ENCODE measurements around the gene NDP. TPM values are rescaled to one million over a fixed set of nuclear protein-coding genes. Genes with fewer than 3 reads are reported as not detected.

The NDP gene
- polyA plus RNA-seq, 2 of the 4 experiments (the other 2 are of a cell fraction), result not detected

DNA sequence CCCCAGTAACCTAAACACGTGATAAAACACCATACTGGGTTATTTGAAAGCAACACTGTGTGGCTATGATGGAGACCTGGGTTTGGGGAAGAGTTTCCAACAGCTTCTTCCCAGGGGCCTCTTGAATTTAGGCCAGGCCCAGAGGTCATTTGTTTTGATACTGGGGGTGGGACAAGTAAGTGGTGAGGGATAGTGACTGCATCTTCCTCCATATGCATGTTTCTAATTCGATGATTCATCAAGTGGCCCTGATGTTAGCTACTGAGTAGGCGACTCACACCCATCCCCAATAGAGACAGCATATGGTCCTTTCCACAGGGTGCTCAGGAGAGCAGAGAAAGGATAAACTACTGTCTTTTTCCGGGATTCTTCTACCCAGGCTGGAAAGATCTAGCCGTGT is 2.7 kb downstream of the NDP start:
- CTCF ChIA-PET, result interaction anchor here (2.2 to 3.7 kb wide), 2 partner anchors 12 to 273 kb away, joined by 7 to 18 read pairs; no protein-coding TSS in a partner anchor
- WGBS (ENCODE audit: missing lambda C conversion rate), result 48% methylated on average over 4 of the region's 5 CpGs
- Histone ChIP-seq H3K4me3 (no peak overlapping the region), H3K4me2 (0 out of 3 replicates have a peak overlapping the region, but pooled peaks have one; percentile 25), H3K27ac (peak overlapping the region in 1 of 2 experiments; percentile 74; a peak in 3 of 6 replicates), H3K9me3 (no peaks in the 10 kb centered on the region), H3K4me1 (peaks cover 12% of the 10 kb centered on the region; the same call in 2 of the 3 replicates)
- POLR2A ChIA-PET, result interaction anchor here (0.8 kb wide), 1 partner anchor 71 kb away, joined by 3 read pairs; no protein-coding TSS in a partner anchor
- FAIRE-seq (peak; percentile 39), ATAC-seq (peak; percentile 50 to 56; a peak in 3 of 6 replicates), DNase-seq (ENCODE audit: low read depth in 1 of 2, low spot score in 1 of 2) (peak in 1 of 2 experiments; percentile 14)
- TF ChIP-seq KDM1A (IDR thresholded peaks at IDR 0.05; ENCODE audit: low read depth) (no peak), CHD4 (IDR thresholded peaks at IDR 0.05; ENCODE audit: borderline replicate concordance) (no peak), PHF8 (IDR thresholded peaks at IDR 0.05; ENCODE audit: borderline replicate concordance, low read depth) (no peak), POLR2AphosphoS2 (conservative IDR thresholded peaks at IDR 0.05; ENCODE audit: low read length) (no peak), RAD21 (conservative IDR thresholded peaks at IDR 0.05 in 1 of 2, IDR thresholded peaks at IDR 0.05 in 1 of 2) (no peak), CHD2 (IDR thresholded peaks at IDR 0.05; ENCODE audit: low read length, partially characterized antibody) (no peak), JUNB (IDR thresholded peaks at IDR 0.05) (no peak), USF2 (IDR thresholded peaks at IDR 0.05) (no peak), KDM5A (IDR thresholded peaks at IDR 0.05) (no peak), SREBF2 (IDR thresholded peaks at IDR 0.05) (no peak), POLR2A (IDR thresholded peaks at IDR 0.05; ENCODE audit: low read length) (no peak), RCOR1 (IDR thresholded peaks at IDR 0.05; ENCODE audit: low read depth, low read length) (no peak)
- TF ChIP-seq, protein P1, sequence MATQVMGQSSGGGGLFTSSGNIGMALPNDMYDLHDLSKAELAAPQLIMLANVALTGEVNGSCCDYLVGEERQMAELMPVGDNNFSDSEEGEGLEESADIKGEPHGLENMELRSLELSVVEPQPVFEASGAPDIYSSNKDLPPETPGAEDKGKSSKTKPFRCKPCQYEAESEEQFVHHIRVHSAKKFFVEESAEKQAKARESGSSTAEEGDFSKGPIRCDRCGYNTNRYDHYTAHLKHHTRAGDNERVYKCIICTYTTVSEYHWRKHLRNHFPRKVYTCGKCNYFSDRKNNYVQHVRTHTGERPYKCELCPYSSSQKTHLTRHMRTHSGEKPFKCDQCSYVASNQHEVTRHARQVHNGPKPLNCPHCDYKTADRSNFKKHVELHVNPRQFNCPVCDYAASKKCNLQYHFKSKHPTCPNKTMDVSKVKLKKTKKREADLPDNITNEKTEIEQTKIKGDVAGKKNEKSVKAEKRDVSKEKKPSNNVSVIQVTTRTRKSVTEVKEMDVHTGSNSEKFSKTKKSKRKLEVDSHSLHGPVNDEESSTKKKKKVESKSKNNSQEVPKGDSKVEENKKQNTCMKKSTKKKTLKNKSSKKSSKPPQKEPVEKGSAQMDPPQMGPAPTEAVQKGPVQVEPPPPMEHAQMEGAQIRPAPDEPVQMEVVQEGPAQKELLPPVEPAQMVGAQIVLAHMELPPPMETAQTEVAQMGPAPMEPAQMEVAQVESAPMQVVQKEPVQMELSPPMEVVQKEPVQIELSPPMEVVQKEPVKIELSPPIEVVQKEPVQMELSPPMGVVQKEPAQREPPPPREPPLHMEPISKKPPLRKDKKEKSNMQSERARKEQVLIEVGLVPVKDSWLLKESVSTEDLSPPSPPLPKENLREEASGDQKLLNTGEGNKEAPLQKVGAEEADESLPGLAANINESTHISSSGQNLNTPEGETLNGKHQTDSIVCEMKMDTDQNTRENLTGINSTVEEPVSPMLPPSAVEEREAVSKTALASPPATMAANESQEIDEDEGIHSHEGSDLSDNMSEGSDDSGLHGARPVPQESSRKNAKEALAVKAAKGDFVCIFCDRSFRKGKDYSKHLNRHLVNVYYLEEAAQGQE (IDR thresholded peaks at IDR 0.05), result no peak
- TF ChIP-seq, protein P2, sequence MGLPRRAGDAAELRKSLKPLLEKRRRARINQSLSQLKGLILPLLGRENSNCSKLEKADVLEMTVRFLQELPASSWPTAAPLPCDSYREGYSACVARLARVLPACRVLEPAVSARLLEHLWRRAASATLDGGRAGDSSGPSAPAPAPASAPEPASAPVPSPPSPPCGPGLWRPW (IDR thresholded peaks at IDR 0.05), result no peak

DNA sequence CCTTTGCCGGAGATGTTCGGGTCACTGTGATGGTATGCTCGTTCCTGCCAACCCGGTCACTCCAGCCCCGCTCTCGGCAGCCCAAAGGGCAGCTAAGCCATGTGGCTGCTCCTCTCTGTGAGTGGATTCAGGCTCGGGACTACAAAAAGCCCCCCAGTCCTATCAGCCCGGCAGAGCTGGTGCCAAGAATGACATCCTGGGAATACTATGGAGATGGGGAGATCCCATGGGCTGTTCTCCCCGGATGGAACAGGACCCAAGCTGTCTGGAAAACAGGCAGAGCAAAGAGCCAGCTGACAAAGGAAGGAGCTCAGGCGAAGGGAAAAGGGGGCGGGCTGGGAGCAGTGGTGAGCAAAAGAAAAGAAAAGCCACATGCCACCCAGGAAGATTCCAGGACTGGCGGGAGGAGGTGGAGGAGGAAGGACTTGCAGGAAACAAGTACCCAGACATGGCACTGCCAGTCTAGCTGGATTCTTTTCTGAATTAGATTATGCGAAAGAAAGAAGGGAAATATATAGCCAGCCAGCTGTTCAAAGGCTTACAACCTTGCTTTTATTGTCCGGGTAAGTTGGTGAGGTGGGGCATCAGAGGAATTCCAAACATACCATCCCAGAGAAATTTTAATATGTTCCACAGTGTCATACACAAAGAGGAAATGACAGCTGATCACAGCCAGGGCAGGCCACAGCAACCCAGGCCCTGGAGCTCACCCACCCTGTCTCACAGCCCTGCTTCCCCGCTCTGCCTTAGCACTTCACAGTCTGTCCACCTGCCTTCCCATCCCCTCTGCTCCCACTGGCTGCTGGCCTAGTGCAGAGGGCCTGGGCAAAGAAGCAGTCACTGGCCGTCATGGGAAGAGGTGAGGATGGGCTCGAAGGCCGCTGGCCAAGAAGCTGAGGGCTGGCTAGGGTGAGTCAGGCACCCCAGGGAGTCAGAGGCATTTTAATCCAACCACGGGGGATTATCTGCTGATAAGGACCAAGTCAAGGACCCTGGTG is 3.4 kb downstream of the NDP start:
- POLR2A ChIA-PET, result interaction anchor here (0.8 kb wide), 1 partner anchor 72 kb away, joined by 3 read pairs; no protein-coding TSS in a partner anchor
- peak in 1 of 2 experiments; percentile 2 for DNase-seq (ENCODE audit: low read depth in 1 of 2, low spot score in 1 of 2)
- H3K27ac ChIP-seq, result peak overlapping the region in 1 of 2 experiments; percentile 74; a peak in 3 of 6 replicates
- no peak for TF ChIP-seq RFX5 (IDR thresholded peaks at IDR 0.05)
- H3K4me1 ChIP-seq, result peaks cover 12% of the 10 kb centered on the region; the same call in 2 of the 3 replicates
- no peak overlapping the region for H3K4me3 ChIP-seq
- CTCF ChIA-PET, result interaction anchor here (0.7 to 3.7 kb wide), 3 partner anchors 12 to 274 kb away, joined by 3 to 18 read pairs (median 7); no protein-coding TSS in a partner anchor
- H3K4me2 ChIP-seq, result 0 out of 3 replicates have a peak overlapping the region, but pooled peaks have one; percentile 25
- WGBS (ENCODE audit: missing lambda C conversion rate), result 69% methylated on average over 10 of the region's 19 CpGs
- peak; percentile 50 to 59; a peak in 4 of 6 replicates for ATAC-seq
- H3K9me3 ChIP-seq, result no peaks in the 10 kb centered on the region
- FAIRE-seq, result no peak

DNA sequence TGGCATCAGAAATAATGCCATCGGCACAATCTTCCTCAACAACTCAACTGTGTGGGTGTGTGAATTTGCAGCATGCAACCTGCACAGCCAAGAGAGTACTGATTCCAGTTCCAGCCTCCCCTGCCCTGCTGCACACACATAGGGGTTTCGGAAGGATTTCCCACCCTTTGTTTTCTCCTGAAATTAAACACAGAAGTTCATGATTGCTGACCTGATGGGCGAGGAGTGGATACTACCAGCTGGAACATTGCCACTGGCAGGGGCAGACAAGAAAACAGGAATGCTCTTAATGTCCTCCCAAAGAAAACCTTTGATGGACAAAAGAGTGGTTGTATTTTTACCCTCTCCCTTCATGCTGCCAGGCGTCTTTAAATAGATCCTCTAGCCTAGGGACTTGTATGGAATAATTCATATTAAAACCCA is 4.8 kb downstream of the NDP start:
- H3K9me3 ChIP-seq, result no peaks in the 10 kb centered on the region
- DNase-seq (ENCODE audit: low read depth in 1 of 2, low spot score in 1 of 2), result no peak
- H3K27ac ChIP-seq, result no peak overlapping the region
- H3K4me1 ChIP-seq, result peaks cover 10% of the 10 kb centered on the region; the same call in 2 of the 3 replicates
- H3K4me3 ChIP-seq, result no peak overlapping the region
- CTCF ChIA-PET, result interaction anchor here (2.2 to 3.7 kb wide), 2 partner anchors 10 to 276 kb away, joined by 7 to 18 read pairs; no protein-coding TSS in a partner anchor
- POLR2A ChIA-PET, result no interaction called here
- ATAC-seq, result no peak
- no peak for FAIRE-seq
- no peak for TF ChIP-seq CBX8 (IDR thresholded peaks at IDR 0.05)
- no peak for TF ChIP-seq PHF8 (IDR thresholded peaks at IDR 0.05; ENCODE audit: borderline replicate concordance, low read depth)
- TF ChIP-seq POLR2AphosphoS2 (conservative IDR thresholded peaks at IDR 0.05; ENCODE audit: low read length), result no peak
- TF ChIP-seq HOXB5 (CRISPR knock-in tag; IDR thresholded peaks at IDR 0.05), result no peak
- TF ChIP-seq ZNF302 (CRISPR knock-in tag; IDR thresholded peaks at IDR 0.05), result no peak
- no peak for TF ChIP-seq JUNB (IDR thresholded peaks at IDR 0.05)
- TF ChIP-seq MAZ (IDR thresholded peaks at IDR 0.05; ENCODE audit: borderline replicate concordance, low read depth, low read length), result no peak
- no peak for TF ChIP-seq SMC3 (IDR thresholded peaks at IDR 0.05)
- TF ChIP-seq, protein P3, sequence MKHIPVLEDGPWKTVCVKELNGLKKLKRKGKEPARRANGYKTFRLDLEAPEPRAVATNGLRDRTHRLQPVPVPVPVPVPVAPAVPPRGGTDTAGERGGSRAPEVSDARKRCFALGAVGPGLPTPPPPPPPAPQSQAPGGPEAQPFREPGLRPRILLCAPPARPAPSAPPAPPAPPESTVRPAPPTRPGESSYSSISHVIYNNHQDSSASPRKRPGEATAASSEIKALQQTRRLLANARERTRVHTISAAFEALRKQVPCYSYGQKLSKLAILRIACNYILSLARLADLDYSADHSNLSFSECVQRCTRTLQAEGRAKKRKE (CRISPR knock-in tag; IDR thresholded peaks at IDR 0.05; ENCODE audit: low read depth), result no peak
- TF ChIP-seq, protein P4, sequence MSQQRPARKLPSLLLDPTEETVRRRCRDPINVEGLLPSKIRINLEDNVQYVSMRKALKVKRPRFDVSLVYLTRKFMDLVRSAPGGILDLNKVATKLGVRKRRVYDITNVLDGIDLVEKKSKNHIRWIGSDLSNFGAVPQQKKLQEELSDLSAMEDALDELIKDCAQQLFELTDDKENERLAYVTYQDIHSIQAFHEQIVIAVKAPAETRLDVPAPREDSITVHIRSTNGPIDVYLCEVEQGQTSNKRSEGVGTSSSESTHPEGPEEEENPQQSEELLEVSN (IDR thresholded peaks at IDR 0.05; ENCODE audit: borderline replicate concordance, low read depth), result no peak
- no peak overlapping the region for H3K4me2 ChIP-seq
- WGBS (ENCODE audit: missing lambda C conversion rate), result 61% methylated on average over 4 of the region's 4 CpGs

Measured in A549 (cell line).